Ishikawa (cell line): ENCODE data around the gene LAP3.

ENCODE experiments used
- CEBPB ChIP-seq: IDR thresholded peaks from 2 replicates; pipeline ENCODE4 v1.6.1; 2012
- EGR1 ChIP-seq: IDR thresholded peaks from 2 replicates; pipeline ENCODE4 v1.6.1; 2012
- EP300 ChIP-seq: IDR thresholded peaks from 2 replicates; pipeline ENCODE4 v1.6.1; 2012; ENCODE audit warnings: borderline replicate concordance
- RAD21 ChIP-seq: IDR thresholded peaks from 2 replicates; pipeline ENCODE4 v1.6.1; 2012; ENCODE audit warnings: low read depth
- TCF12 ChIP-seq: IDR thresholded peaks from 2 replicates; pipeline ENCODE4 v1.6.1; 2012; ENCODE audit warnings: low read depth
- YY1 ChIP-seq: IDR thresholded peaks from 2 replicates; pipeline ENCODE4 v1.6.1; 2012; ENCODE audit warnings: low read depth
- ZBTB7A ChIP-seq: IDR thresholded peaks from 2 replicates; pipeline ENCODE4 v1.6.1; 2012; ENCODE audit warnings: low read depth
- TF ChIP-seq, protein P1 (sequence below): IDR thresholded peaks from 2 replicates; pipeline ENCODE4 v1.6.1; 2012; ENCODE audit warnings: low read depth, mild to moderate bottlenecking

DNA sequence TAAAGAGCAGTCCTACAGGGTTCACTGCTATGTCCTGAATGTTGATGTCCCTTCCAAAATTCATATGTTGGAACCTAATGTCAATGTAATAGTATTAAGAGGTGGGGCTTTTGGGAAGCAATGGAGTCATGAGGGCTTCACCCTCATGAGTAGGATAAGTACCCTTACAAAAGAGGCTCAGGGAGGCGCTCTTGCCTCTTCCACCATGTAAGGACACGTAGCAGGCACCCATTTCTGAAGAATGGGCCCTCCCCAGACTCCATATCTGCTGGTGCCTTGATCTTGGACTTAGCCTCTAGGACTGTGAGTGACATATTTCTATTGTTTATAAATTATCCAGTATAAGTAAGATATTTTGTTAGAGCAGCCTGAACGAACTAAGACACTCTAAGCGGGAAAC lies 53.2 kb downstream of the LAP3 start:
- TF ChIP-seq TCF12 (no peak), EP300 (no peak), RAD21 (no peak), CEBPB (no peak), YY1 (no peak), ZBTB7A (no peak), EGR1 (no peak)
- TF ChIP-seq, protein P1, sequence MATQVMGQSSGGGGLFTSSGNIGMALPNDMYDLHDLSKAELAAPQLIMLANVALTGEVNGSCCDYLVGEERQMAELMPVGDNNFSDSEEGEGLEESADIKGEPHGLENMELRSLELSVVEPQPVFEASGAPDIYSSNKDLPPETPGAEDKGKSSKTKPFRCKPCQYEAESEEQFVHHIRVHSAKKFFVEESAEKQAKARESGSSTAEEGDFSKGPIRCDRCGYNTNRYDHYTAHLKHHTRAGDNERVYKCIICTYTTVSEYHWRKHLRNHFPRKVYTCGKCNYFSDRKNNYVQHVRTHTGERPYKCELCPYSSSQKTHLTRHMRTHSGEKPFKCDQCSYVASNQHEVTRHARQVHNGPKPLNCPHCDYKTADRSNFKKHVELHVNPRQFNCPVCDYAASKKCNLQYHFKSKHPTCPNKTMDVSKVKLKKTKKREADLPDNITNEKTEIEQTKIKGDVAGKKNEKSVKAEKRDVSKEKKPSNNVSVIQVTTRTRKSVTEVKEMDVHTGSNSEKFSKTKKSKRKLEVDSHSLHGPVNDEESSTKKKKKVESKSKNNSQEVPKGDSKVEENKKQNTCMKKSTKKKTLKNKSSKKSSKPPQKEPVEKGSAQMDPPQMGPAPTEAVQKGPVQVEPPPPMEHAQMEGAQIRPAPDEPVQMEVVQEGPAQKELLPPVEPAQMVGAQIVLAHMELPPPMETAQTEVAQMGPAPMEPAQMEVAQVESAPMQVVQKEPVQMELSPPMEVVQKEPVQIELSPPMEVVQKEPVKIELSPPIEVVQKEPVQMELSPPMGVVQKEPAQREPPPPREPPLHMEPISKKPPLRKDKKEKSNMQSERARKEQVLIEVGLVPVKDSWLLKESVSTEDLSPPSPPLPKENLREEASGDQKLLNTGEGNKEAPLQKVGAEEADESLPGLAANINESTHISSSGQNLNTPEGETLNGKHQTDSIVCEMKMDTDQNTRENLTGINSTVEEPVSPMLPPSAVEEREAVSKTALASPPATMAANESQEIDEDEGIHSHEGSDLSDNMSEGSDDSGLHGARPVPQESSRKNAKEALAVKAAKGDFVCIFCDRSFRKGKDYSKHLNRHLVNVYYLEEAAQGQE: no peak
